A549 (cell line): ENCODE measurements around the gene ARID3A.

Source experiments
- HOXA7 ChIP-seq: fragments of 250-450 bp; sonication (Bioruptor Pico); IDR thresholded peaks from 2 replicates; pipeline ENCODE4 v1.5.0; 2020; ENCODE audit warnings: mild to moderate bottlenecking, moderate library complexity
- POLR2A ChIP-seq: IDR thresholded peaks from 2 replicates; pipeline ENCODE4 v1.6.1; 2012; ENCODE audit warnings: mild to moderate bottlenecking, low read length
- RFX5 ChIP-seq: fragments of 450-650 bp; IDR thresholded peaks from 2 replicates; pipeline ENCODE4 v1.7.1; 2014; ENCODE audit warnings: antibody characterized with exemption, mild to moderate bottlenecking, moderate library complexity
- RNF2 ChIP-seq: fragments of 200-600 bp; sonication (generic); IDR thresholded peaks from 2 replicates; pipeline ENCODE4 v1.6.1; 2016; ENCODE audit warnings: low read depth, mild to moderate bottlenecking, antibody characterized with exemption, moderate library complexity, borderline replicate concordance
- SMC3 ChIP-seq: fragments of >200 bp; sonication (Bioruptor Twin); formaldehyde crosslinking; IDR thresholded peaks from 3 replicates; pipeline ENCODE4 v1.6.1; 2018; ENCODE audit warnings: inconsistent platforms
- ZC3H11A ChIP-seq: fragments of 450-650 bp; IDR thresholded peaks from 2 replicates; pipeline ENCODE4 v1.6.1; 2014; ENCODE audit warnings: antibody characterized with exemption, mild to moderate bottlenecking
- ZFP36 ChIP-seq: fragments of 450-650 bp; IDR thresholded peaks from 2 replicates; pipeline ENCODE4 v1.6.1; 2014; ENCODE audit warnings: borderline replicate concordance; ENCODE audit not compliant: partially characterized antibody
- TF ChIP-seq, protein P1 (sequence below): fragments of >200 bp; sonication (Bioruptor Twin); formaldehyde crosslinking; IDR thresholded peaks from 3 replicates; pipeline ENCODE4 v1.5.1; 2016
- TF ChIP-seq, protein P2 (sequence below): IDR thresholded peaks from 2 replicates; pipeline ENCODE4 v1.6.1; 2012

DNA sequence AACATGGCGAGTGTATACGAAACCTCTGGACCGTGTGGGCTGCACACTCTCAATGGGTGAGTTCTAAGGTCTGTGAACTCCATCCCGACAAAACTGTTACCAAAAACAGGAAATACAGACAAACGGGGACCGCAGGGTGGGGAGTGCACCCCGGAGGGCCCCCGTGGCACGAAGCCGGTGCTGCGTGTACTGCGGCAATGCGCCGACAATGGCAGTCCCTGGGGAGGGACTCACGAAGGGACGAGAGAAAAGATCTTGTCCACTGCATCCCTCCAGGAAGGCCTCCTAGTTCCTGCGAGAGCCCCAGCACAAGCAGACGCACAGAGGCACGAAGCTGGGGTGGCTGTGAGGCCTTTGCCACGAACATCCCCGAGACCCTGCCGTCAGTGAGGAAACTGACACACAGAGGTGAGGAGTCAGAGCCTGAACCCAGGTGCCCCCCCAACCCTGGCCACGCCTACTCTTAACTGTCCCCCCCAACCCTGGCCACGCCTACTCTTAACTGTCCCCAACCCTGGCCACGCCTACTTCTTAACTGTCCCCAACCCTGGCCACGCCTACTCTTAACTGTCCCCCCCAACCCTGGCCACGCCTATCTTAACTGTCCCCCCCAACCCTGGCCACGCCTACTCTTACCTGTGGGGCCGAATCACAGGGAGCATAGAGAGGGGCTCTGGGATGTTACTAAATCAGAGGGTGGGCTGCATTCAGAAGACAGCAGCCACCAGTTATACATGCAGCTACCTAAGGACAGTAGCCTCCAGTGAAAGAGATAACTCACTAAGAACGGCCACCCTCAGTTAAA lies 37.1 kb upstream of the ARID3A start:
- TF ChIP-seq, protein P1, sequence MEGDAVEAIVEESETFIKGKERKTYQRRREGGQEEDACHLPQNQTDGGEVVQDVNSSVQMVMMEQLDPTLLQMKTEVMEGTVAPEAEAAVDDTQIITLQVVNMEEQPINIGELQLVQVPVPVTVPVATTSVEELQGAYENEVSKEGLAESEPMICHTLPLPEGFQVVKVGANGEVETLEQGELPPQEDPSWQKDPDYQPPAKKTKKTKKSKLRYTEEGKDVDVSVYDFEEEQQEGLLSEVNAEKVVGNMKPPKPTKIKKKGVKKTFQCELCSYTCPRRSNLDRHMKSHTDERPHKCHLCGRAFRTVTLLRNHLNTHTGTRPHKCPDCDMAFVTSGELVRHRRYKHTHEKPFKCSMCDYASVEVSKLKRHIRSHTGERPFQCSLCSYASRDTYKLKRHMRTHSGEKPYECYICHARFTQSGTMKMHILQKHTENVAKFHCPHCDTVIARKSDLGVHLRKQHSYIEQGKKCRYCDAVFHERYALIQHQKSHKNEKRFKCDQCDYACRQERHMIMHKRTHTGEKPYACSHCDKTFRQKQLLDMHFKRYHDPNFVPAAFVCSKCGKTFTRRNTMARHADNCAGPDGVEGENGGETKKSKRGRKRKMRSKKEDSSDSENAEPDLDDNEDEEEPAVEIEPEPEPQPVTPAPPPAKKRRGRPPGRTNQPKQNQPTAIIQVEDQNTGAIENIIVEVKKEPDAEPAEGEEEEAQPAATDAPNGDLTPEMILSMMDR, result no peak
- TF ChIP-seq RNF2 (no peak), ZFP36 (no peak), HOXA7 (no peak), SMC3 (no peak), POLR2A (no peak), RFX5 (no peak), ZC3H11A (no peak)
- TF ChIP-seq, protein P2, sequence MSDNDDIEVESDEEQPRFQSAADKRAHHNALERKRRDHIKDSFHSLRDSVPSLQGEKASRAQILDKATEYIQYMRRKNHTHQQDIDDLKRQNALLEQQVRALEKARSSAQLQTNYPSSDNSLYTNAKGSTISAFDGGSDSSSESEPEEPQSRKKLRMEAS, result no peak
